Activated CD4-positive, alpha-beta T cell treated with anti-CD3 and anti-CD28 coated beads, Interleukin-2, amount 50 U/mL, for 16 hours (primary cell): Measurements from ENCODE around the gene JPH3.
"Not testable (repeated sequence)": the region's sequence is repeated elsewhere in the genome, so short reads cannot be mapped to it uniquely, and the experiment has no call there.

Experiments used
- DNase-seq: peaks from one replicate; pipeline ENCODE4 v3.0.0-alpha.2; 2020

JPH3 gene

DNA sequence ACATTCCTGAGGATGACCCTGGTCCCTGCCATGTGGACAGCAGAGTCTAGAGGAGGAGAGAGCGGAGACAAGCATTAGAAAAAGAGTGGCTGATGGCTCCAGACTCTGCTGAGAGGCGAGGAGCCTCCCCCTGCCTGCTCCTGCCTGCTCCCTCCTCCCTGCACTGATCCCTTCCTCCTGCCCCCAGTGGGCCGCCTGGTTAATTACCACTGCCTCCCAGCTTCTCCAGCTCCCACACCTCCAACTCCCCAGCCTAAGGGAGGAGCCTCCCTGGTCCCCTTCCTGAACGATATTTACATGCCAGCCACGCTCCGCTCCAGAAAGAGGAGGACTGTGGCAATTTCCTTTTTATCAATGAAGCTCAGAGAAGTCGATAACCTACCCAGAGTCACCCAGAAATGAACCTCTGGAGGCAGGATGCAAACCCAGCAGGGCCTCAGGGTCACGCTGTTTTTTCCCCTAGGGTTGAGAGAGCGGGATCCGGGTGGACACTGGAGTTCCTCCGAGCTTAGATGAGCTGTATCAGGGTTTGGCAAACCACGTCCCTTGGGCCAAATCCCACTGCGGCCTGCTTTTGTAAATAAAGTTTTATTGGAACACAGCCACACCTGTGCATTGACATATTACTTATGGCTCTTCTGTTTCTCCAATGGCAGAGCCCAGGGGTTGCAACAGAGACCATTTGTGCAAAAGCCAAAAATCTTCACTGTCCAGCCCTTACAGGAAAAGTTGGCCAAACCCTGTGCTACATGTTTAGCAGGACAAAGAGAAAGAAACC is 27.1 kb upstream of the JPH3 start:
- no peak for DNase-seq

DNA sequence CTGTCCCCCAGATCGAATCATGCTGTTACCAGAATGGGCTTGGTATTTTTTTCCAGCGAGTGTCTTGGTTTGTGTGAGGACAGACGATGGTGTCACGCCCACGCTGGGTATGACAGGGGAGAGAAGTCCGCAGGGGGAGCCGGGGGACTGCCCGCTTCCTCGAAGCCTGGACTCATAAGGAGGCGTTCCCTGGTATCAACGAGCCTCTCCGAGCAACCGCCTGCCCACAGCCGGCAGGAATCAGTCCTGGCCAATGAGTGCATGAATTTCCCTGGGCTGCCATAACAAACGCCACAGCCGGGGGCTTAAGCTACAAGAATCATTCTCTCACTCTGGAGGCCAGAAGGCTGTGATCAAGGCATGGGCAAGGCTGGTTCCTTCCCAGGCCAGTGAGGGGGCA is 26.1 kb upstream of the JPH3 start:
- DNase-seq: no peak

DNA sequence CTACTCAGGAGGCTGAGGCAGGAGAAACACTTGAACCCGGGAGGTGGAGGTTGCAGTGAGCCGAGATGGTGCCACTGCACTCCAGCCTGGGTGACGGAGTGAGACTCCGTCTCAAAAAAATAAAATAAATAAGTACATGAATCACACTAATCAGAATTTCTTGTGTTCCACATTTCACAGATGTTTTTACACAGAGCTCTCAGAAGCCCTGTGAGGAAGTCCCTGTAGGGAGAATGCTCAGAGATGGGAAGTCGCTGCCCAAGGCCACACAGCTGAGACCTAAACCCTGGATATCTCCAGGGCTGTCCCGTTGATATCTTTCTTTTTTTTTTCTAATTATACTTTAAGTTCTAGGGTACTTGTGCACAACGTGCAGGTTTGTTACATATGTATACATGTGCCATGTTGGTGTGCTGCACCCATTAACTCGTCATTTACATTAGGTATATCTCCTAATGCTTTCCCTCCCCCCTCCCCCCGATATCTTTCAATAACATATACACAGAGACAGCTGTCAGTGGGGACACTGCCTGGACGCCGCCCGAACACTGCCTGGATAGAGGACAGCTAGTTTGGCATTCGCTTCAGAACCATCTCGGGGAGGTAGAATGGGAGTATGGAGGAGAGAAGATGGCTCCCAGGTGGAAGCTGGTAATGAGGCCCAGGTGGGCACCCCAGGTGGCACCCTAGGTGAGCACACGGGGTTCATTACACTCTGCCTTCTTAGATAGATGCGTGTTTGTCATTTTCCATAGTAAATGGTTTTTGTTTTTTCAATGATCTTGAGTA is 24.0 kb upstream of the JPH3 start:
- DNase-seq: not testable (repeated sequence)

DNA sequence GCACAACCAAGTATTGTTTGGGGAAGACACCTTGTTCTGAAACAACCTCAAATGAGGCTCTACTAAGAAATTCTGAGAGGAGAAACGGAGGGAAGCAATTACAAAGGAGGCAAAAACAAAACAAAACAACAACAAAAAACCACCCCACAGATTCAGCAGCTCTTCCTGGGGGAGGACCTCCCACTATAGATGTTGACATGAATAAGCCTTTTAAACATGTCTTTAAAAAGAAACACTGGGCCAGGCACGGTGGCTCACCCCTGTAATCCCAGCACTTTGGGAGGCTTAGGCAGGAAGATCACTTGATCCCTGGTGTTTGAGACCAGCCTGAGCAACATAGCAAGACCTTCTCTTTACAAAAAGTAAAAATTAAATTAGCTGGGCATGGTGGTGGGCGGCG is 22.6 kb upstream of the JPH3 start:
- no peak for DNase-seq

DNA sequence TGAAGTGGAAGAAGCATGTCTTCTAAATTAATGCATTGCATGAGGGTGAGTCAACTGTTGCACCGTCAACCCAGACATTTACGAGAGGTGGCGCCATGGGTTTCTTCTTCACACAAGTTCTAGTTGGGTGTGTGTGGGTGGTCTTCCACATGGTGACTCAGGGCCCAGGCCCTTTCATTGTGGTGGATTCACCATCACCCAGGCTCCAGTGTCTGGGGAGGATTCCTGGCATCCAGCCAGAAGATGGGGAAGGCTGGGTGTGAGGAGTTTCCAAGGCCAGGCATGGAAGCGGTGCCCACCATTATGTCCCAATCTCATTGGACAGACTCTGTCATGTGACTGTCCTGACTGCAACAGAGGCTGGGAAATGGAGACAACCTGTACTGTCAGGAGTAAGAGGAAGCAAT is 21.4 kb upstream of the JPH3 start:
- DNase-seq: no peak

DNA sequence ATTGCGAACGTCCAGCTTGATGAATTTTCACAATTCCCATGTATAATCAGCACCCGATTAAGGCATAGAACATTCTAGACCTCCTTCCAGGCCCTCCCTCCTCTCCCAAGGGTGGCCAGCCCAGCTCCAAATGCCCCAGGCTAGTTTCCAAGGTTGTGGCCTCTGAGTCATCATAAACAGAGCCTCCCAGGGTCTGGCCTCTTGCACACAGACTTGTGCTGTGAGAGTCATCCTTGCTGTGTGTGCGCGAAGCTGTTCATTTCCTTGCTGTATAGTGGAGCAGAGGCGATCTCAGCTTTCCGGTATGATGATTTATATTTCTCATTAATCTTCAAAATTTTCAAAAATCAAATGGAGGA is 20.5 kb upstream of the JPH3 start:
- no peak for DNase-seq

DNA sequence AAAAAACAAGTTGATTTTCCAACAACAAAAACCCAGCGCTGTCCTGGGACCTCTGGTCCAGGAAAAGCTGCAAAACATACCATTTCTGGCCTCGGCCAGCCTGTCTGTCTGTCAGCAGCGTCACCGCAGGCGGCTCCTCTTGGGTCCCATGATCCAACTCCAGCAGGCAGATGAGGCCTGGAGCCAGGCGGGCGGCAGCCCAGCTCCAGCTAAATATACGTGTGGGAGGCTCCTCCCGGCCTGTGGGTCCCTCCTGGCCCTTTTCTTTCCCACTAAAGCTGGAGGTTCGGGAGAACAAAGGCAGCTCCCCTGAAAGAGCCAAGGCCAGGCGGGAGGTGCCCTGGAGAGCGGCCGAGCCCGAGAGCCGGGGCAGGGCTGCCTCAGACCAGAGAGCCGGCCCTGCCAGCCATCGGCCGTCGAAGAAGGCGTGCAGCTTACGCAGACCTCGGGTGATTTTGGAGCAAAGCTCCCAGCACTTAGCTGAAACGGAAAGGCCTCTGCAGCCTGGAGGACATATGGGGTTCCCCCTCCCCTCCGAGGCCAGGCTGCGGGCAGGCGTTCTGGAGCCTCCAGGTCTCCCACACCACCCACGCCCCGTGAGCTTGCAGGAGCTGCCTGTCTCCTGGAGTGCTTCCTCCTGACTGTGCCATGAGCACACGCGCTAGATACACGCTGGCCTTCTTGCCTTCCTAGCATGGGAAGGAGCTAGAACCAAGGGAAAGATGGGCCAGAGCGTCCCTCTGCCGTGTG is 19.9 kb upstream of the JPH3 start:
- no peak for DNase-seq

DNA sequence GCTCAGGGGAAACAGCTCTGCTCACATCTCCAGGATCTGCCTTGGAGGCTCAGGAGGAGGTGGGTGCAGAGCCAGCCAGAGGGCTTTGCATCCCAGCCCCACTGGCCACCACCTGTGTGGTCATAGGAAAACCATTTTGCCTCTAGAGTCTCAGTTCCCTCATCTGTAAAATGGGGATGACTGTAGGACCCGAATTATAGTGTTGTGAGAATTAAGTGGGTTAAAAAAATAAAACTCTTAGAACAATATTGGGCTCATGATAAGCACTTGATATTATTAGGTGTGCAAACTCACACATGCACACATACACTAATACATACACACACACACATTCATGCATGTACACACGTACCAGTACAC is 19.4 kb upstream of the JPH3 start:
- no peak for DNase-seq

DNA sequence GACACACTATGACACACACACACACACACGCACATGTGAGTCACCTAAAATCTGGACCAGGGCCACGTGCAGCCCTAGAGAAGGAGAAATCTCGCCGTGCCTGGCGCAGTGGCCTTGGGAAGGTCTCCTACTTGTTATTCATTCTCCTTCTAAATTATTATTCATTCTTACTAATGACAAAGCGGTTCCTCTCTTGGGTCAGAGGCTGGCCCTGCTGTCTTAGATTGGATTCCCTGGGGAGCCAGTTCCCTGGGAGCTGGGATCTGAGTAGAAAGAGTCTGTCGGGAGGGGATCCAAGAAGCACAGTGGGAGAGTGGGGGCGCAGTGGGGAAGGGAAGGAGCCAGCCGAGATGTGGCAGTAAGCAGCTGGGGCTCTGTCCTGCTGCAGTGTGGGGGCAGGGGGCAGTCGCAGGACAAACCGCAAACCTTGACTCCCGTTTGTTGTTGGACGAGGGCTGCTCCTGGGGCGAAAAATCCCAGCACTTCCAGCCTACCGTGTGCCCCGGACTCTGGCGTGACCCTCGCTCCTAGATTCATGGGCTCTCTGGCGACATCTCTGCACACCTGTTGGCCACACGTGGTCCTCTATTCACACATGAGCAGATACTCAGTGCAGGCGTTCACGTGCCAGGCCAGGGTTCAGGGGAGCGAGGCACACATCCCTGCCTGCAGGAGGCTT is 18.7 kb upstream of the JPH3 start:
- DNase-seq: no peak

DNA sequence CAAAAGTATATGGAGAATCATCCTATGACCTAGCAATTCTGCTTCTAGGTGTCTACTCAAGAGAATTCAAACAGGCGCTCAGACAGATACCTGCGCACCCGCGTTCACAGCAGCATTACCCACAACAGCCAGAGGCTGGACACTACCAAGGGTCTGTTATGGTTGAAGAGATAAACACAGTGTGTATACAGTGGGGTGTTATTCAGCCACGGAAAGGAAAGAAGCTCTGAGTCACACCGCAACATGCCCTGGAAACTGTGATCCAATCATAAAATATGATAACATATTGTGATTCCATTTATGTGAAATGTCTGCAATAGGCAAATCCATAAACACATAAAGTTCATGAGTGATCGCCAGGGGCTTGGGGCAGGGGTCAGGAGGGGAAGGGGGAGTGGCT is 18.0 kb upstream of the JPH3 start:
- DNase-seq: no peak

DNA sequence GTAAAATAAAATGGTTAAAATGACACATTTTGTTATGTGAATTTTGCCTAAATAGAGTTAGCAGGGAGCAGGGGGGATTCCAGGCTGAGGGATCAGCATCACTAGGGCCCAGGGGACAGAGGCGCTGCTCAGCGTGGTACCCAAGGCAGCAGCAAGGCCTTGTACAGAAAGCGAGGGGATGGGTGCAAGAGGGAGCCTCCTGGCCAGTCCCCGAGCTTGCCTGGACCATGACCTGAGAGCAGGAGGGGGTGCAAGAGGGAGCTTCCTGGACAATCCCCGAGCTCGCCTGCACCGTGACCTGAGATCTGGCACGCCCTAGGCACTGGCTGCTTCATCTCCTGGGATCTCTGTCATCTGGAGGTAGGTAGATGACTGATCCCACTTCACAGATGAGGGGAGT is 17.3 kb upstream of the JPH3 start:
- no peak for DNase-seq

DNA sequence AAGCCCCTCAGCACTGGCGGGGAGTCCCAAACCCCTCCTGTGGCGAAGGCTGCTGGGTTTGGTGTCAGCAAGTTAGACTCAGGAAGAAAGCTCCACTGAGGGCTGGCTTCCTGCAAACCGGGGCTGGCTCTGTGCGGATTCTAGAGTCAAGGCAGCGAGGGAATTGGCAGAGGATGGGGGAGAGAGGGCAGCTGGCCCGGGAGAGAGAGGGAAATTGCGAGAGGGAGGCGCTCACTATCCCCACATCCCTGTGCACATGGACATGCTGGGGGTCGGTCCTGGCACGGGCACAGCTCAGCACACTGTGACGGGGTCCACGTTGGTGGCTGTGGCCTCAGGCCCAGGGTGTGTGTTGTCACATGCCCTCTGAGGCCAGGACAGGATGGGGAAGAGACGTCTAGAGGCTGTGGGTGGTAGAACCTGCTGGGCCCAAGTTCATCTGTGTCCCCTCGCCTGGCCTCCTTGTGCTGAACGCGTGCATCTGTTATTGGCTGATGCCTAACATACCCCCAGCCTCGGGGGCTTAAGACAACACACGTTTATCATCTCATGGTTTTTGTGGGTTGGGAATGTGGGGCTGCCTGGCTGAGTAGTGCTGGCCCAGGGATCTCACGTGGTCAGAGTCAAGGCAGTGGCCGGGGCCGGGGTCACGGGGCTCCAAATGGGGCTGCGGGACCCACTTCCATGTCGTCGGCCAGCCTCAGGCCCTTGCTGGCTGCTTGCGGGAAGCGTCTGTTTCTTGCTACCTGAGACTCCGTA is 16.7 kb upstream of the JPH3 start:
- DNase-seq: no peak

DNA sequence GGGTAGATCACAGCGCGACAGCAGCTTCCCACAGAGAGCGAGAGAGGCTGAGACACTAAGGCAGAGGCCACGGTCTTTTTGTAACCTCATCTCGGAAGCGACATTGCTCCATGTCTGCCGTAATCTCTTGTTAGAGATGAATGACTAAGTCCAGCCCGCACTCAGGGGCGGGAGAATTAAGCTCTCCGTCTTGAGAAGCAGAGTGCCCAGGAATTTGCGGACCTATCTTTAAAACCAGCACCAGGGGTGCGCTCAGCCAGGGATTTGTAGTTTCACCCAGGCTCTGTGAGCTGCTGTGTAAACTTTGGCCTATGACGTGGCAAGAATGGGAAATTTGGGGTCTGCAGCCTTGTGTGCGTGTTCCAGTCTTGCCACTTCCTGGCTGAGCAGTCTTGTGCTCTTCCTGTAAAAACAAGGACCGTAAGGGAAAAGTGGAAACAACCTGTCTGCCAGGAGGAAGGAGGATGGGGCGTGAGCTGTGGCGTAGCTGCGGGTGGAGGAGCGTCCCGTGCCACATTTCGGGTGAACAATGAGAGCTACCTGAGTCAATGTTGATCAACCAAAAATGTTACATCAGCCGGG is 16.0 kb upstream of the JPH3 start:
- DNase-seq: no peak

DNA sequence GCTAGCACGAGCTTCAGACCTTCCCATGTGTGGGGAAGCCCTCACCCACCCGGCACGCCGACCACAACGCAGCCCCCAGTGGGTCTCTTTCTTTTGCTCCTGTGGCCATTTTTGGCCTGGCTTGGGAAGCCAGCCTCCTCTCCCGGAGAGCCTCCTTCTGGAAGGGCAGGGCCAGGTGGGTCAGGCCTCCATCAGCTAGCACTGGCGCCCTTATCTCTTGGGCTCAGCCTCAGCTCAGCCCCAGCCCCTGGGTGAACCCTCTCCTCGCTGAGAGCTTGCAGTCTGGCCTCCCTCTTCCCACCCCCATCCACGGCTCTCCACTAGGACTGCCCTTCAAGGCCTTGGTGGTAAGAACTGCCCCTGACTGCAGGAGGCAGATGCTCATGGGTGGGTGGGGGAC is 14.7 kb upstream of the JPH3 start:
- no peak for DNase-seq

DNA sequence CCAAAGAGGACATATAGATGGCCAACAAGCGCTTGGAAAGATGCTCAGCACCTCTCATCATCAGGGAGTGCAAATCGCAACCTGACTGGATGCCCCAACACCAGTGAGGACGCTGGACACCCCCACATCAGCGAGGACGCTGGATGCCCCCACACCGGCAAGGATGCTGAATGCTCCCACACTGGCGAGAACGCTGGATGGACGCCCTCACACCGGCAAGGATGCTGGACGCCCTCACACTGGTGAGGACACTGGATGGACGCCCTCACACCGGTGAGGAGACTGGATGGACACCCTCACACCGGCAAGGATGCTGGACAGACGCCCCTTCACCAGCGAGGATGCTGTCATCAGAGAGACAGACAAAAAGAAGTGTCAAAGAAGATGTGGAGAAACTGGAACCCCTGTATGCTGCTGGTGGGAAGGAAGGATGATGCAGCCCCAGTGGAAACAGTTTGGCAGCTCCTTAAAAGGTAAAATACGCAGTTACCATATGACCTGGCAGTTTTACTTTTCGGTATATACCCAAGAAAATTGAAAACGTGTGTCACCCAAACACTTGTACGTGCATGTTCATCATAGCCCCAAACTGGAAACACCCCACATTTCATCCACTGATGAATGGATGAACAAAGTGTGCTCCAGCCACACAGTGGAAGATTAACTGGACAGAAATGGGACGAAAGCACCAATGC is 10.1 kb upstream of the JPH3 start:
- no peak for DNase-seq

DNA sequence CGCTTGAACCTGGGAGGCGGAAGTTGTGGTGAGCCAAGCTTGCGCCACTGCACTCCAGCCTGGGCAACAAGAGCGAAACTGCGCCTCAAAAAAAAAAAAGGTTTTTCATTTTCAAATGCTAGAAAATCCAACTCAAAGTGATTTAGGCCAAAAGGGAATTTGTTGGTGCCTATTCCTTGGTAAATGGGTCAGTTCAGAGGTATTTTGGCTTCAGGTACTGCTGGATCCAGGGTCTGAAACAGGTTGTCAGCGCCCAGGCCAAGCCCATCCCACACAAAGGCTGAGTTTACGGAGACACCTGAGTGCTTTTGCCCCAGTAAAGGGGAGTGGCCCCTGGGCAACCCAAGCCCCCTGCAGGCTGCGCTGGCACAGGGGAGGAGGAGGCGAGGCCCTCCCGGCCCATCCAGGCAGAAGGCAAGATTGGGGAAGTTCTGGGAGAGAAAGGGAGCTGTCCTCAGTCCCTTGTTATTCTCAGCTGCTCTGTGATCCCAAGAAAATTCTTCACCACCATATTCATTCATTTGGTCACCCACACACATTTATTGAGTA is 8.5 kb upstream of the JPH3 start:
- no peak for DNase-seq

DNA sequence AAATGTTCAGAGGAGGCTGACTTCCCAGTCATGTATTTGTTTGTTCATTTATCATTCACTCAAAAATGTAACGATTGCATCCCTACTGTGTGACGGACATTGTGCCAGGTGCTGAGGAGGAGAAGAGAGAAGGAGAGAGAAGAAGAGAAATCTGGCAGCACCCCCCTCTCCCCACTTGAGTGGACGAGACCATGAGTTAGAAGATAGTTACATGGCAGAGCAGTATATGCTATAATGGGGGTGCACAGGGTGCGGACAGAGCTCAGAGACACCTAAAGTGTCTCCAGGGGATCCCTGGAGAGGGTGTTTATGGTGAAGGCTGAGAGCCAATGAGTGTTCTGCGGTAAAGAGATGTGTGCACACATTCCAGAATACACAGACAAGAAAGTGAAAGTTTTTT is 6.6 kb upstream of the JPH3 start:
- no peak for DNase-seq

DNA sequence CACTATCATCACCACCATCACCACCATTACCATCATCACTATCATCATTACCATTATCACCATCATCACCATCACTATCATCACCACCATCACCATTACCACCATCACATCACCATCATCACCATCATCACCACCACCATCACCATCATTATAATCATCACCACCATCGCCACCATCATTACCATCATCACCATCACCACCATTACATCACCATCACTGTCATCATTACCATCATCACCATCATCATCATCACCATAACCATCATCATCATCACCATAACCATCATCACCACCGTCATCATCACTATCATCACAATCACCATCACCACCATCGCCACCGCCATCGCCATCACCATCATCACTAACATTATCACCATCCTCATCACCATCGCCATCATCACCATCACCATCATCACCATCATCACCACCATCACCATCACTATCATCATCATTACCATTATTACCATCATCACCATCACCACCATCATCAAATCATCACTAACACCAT is 4.9 kb upstream of the JPH3 start:
- DNase-seq: no peak

DNA sequence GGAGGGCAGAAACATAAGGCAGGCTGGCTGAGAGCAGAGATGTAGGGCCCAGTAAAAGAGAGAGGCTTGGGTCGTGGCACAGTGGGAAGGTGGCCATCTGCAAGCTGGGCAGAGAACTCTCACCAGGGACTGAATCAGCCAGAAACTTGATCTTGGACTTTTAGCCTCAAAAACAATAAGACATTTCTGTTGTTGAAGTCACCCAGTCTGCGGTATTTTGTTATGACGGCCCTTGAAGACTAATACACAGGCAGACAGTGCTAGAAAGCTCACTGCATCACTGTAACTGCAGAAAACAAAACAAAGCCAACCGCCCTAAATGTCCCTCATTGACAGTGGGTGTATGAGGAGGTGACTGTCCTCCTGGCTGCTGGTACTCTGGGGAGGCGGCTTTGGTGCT is 3.9 kb upstream of the JPH3 start:
- no peak for DNase-seq

DNA sequence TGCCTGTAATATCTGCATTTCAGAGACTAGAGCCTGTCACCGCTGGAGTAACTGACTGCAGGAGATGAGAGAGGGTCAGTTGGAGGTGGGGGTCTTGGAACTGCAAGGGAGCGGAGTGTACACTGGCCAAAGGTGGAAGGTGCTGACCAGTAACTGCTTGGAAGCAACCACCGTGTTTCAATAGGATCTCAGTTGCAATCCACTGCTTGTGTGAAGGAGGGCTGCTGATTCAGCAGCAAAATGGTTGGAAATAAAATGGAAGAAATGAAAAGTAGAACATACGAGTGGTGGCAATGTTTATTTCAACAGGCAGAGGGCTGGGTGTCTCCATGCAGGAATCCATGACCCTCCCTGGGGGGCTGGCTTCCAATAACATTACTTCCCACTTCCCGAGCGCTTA is 2.1 kb upstream of the JPH3 start:
- no peak for DNase-seq

DNA sequence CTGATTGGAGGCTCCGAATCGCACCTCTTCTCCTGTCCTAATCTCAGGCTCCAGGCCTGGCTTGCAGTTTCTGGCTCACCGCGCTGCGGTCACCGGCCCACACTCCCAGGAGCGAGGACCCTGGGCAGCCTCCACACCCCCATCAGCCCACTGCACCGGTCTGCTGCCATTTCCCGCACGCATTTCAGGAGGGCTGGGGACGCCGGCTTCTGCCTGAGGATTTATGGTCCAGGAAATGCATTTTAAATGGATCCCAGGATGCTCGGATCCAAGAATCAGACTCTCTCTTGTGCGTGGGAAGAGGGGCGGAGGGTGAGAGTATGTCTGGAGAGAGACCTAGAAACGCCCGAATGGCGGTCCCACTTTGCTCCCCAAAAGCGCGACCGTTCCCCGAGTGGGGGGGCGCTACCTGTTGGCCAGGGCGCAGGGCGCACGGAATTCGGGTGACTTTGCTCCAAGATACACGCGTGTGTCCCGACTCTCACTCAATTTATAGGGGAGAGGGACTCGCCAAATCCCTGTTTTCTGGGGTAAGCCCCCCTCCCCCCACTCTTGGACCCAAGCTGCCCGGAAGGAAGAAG is 817 bp upstream of the JPH3 start:
- DNase-seq: no peak
